Trophoblast cell (in vitro differentiated cells and primary cell): ENCODE measurements around the gene UVRAG.
A peak's percentile ranks its signal among the peaks of the same experiment; 100 is the strongest.

Source experiments
- DNase-seq, 2 donors: peaks; one replicate each; pipeline ENCODE4 v3.0.0-alpha.2; 2016
- H2AFZ ChIP-seq: 2 replicates; pipeline ENCODE4 v1.6.1; 2013; ENCODE audit warnings: low read length, moderate library complexity, mild to moderate bottlenecking; ENCODE audit not compliant: insufficient read depth, poor library complexity
- H2AK5ac ChIP-seq: 2 replicates; pipeline ENCODE4 v1.6.1; 2013; ENCODE audit warnings: mild to moderate bottlenecking, low read length
- H2BK120ac ChIP-seq: 2 replicates; pipeline ENCODE4 v1.6.1; 2013; ENCODE audit warnings: low read length, mild to moderate bottlenecking, moderate library complexity; ENCODE audit not compliant: insufficient read depth, poor library complexity
- H2BK12ac ChIP-seq: 2 replicates; pipeline ENCODE4 v1.6.1; 2013; ENCODE audit warnings: mild to moderate bottlenecking, low read length, moderate library complexity
- H2BK5ac ChIP-seq: 2 replicates; pipeline ENCODE4 v1.6.1; 2013; ENCODE audit warnings: low read length, low read depth, moderate library complexity, mild to moderate bottlenecking; ENCODE audit not compliant: poor library complexity
- H3K14ac ChIP-seq: 2 replicates; pipeline ENCODE4 v1.6.1; 2013; ENCODE audit warnings: mild to moderate bottlenecking, low read length
- H3K18ac ChIP-seq: 2 replicates; pipeline ENCODE4 v1.6.1; 2013; ENCODE audit warnings: mild to moderate bottlenecking, low read length
- H3K23ac ChIP-seq: 2 replicates; pipeline ENCODE4 v1.6.1; 2013; ENCODE audit warnings: low read length
- H3K27ac ChIP-seq: 2 replicates; pipeline ENCODE4 v1.5.1; 2013; ENCODE audit warnings: low read depth, mild to moderate bottlenecking, inconsistent platforms, low read length, moderate library complexity
- H3K27me3 ChIP-seq: 2 replicates; pipeline ENCODE4 v1.6.1; 2013; ENCODE audit warnings: inconsistent platforms, mild to moderate bottlenecking, low read length, moderate library complexity; ENCODE audit not compliant: insufficient read depth
- H3K36me3 ChIP-seq, 2 experiments: 1 replicate in 1 of 2; 2 replicates in 1 of 2; pipeline ENCODE4 v1.6.1; 2013; ENCODE audit warnings: low read length in 2 of 2, mild to moderate bottlenecking in 2 of 2, moderate library complexity in 1 of 2; ENCODE audit not compliant: insufficient read depth in 2 of 2, control insufficient read depth in 1 of 2
- H3K4ac ChIP-seq: 2 replicates; pipeline ENCODE4 v1.6.1; 2013; ENCODE audit warnings: low read depth, mild to moderate bottlenecking, low read length, moderate library complexity
- H3K4me1 ChIP-seq, 2 experiments: 1 replicate in 1 of 2; 2 replicates in 1 of 2; pipeline ENCODE4 v1.6.1; 2013; ENCODE audit warnings: low read length in 2 of 2, mild to moderate bottlenecking in 2 of 2, moderate library complexity in 1 of 2; ENCODE audit not compliant: insufficient read depth in 2 of 2, control insufficient read depth in 1 of 2
- H3K4me2 ChIP-seq: 2 replicates; pipeline ENCODE4 v1.6.1; 2013; ENCODE audit warnings: inconsistent platforms, mild to moderate bottlenecking, low read length, moderate library complexity
- H3K4me3 ChIP-seq: 2 replicates; pipeline ENCODE4 v1.5.1; 2013; ENCODE audit warnings: mild to moderate bottlenecking, low read depth, low read length, inconsistent platforms
- H3K79me1 ChIP-seq: one replicate; pipeline ENCODE4 v1.6.1; 2013; ENCODE audit warnings: low read length
- H3K79me2 ChIP-seq: 2 replicates; pipeline ENCODE4 v1.6.1; 2013; ENCODE audit warnings: low read length, mild to moderate bottlenecking; ENCODE audit not compliant: control insufficient read depth, insufficient read depth, poor library complexity
- H3K9ac ChIP-seq: 2 replicates; pipeline ENCODE4 v1.6.1; 2013; ENCODE audit warnings: mild to moderate bottlenecking, low read length
- H3K9me3 ChIP-seq: 2 replicates; pipeline ENCODE4 v1.6.1; 2013; ENCODE audit warnings: low read depth, mild to moderate bottlenecking, control low read depth, inconsistent platforms, low read length; ENCODE audit not compliant: insufficient read depth
- H4K12ac ChIP-seq: 2 replicates; pipeline ENCODE4 v1.6.1; 2013; ENCODE audit warnings: low read depth, mild to moderate bottlenecking, low read length, moderate library complexity
- H4K8ac ChIP-seq: 2 replicates; pipeline ENCODE4 v1.6.1; 2013; ENCODE audit warnings: low read depth, mild to moderate bottlenecking, low read length, moderate library complexity
- H4K91ac ChIP-seq: one replicate; pipeline ENCODE4 v1.6.1; 2013; ENCODE audit warnings: low read depth, mild to moderate bottlenecking, low read length, moderate library complexity
- WGBS: extraction: QIAGEN DNeasy Blood & Tissue Kit; methylation state at CpG from one replicate; pipeline ENCODE4 v1.1.7; 2013; ENCODE audit warnings: missing lambda C conversion rate; ENCODE audit not compliant: insufficient read length, insufficient coverage; ENCODE audit errors: extremely low coverage; 5-methylcytosine and 5-hydroxymethylcytosine counted together

Gene UVRAG

GRCh38 chr11:75795276-75796090 is 19.5 kb upstream of the UVRAG start:
- Histone ChIP-seq H3K14ac (no peak overlapping the region), H3K4ac (no peak overlapping the region), H3K9ac (no peak overlapping the region), H3K4me2 (no peak overlapping the region), H4K91ac (no peak overlapping the region), H4K12ac (no peak overlapping the region), H3K36me3 (no peaks in the 10 kb centered on the region), H3K27me3 (no peaks in the 10 kb centered on the region), H3K4me1 (peaks cover 6 to 8% of the 10 kb centered on the region in 2 experiments), H2BK12ac (no peak overlapping the region), H3K18ac (no peak overlapping the region), H4K8ac (no peak overlapping the region), H2AK5ac (no peak overlapping the region), H2BK5ac (no peak overlapping the region), H2BK120ac (no peak overlapping the region), H3K79me2 (no peaks in the 10 kb centered on the region), H3K79me1 (no peaks in the 10 kb centered on the region), H2AFZ (no peak overlapping the region), H3K27ac (no peak overlapping the region), H3K9me3 (no peaks in the 10 kb centered on the region), H3K4me3 (no peak overlapping the region), H3K23ac (no peak overlapping the region)
- no peak for DNase-seq
- no CpG with 5 or more reads among the region's 4 CpGs for WGBS

GRCh38 chr11:75796091-75796435 is 18.9 kb upstream of the UVRAG start:
- no peak overlapping the region for H2BK5ac ChIP-seq
- H3K27ac ChIP-seq: no peak overlapping the region
- no peak overlapping the region for H4K8ac ChIP-seq
- no CpG with 5 or more reads among the region's 2 CpGs for WGBS
- H3K9me3 ChIP-seq: no peaks in the 10 kb centered on the region
- no peaks in the 10 kb centered on the region for H3K79me1 ChIP-seq
- H2BK12ac ChIP-seq: no peak overlapping the region
- no peak overlapping the region for H2AK5ac ChIP-seq
- H2BK120ac ChIP-seq: no peak overlapping the region
- peaks cover 6 to 12% of the 10 kb centered on the region in 2 experiments for H3K4me1 ChIP-seq
- H3K23ac ChIP-seq: no peak overlapping the region
- no peak overlapping the region for H3K4me3 ChIP-seq
- no peak overlapping the region for H3K4ac ChIP-seq
- H3K14ac ChIP-seq: no peak overlapping the region
- H3K36me3 ChIP-seq: no peaks in the 10 kb centered on the region
- H4K12ac ChIP-seq: no peak overlapping the region
- no peaks in the 10 kb centered on the region for H3K79me2 ChIP-seq
- no peak overlapping the region for H4K91ac ChIP-seq
- H3K9ac ChIP-seq: no peak overlapping the region
- no peak overlapping the region for H2AFZ ChIP-seq
- no peak overlapping the region for H3K4me2 ChIP-seq
- no peak overlapping the region for H3K18ac ChIP-seq
- H3K27me3 ChIP-seq: no peaks in the 10 kb centered on the region
- DNase-seq: no peak

- no peak overlapping the region for H3K4me2 ChIP-seq
- no peaks in the 10 kb centered on the region for H3K79me1 ChIP-seq
- H3K27me3 ChIP-seq: no peaks in the 10 kb centered on the region
- H3K9me3 ChIP-seq: no peaks in the 10 kb centered on the region
- DNase-seq: no peak
- no peak overlapping the region for H3K4me3 ChIP-seq
- no peak overlapping the region for H2AFZ ChIP-seq
- H3K18ac ChIP-seq: no peak overlapping the region
- no peak overlapping the region for H3K4ac ChIP-seq
- no peak overlapping the region for H2BK120ac ChIP-seq
- peaks cover 6 to 12% of the 10 kb centered on the region in 2 experiments for H3K4me1 ChIP-seq
- H3K27ac ChIP-seq: no peak overlapping the region
- H4K91ac ChIP-seq: no peak overlapping the region
- no peak overlapping the region for H4K8ac ChIP-seq
- no peak overlapping the region for H2AK5ac ChIP-seq
- H2BK5ac ChIP-seq: no peak overlapping the region
- no peaks in the 10 kb centered on the region for H3K36me3 ChIP-seq
- no peak overlapping the region for H3K14ac ChIP-seq
- no peak overlapping the region for H2BK12ac ChIP-seq
- no peak overlapping the region for H3K23ac ChIP-seq
- H3K9ac ChIP-seq: no peak overlapping the region
- no peaks in the 10 kb centered on the region for H3K79me2 ChIP-seq
- WGBS: no CpG with 5 or more reads among the region's 8 CpGs
- no peak overlapping the region for H4K12ac ChIP-seq
These were observed 17.9 kb upstream of the UVRAG start for GRCh38 chr11:75797116-75797515.

GRCh38 chr11:75797792-75798191 is 17.2 kb upstream of the UVRAG start:
- Histone ChIP-seq H3K79me2 (no peaks in the 10 kb centered on the region), H3K23ac (no peak overlapping the region), H3K4me2 (no peak overlapping the region), H3K4ac (no peak overlapping the region), H2BK12ac (no peak overlapping the region), H2AFZ (no peak overlapping the region), H4K12ac (no peak overlapping the region), H2BK5ac (no peak overlapping the region), H3K27me3 (no peaks in the 10 kb centered on the region), H3K4me1 (peaks cover 6 to 12% of the 10 kb centered on the region in 2 experiments), H3K14ac (no peak overlapping the region), H2BK120ac (no peak overlapping the region), H3K79me1 (no peaks in the 10 kb centered on the region), H2AK5ac (no peak overlapping the region), H4K8ac (no peak overlapping the region), H3K9me3 (no peaks in the 10 kb centered on the region), H3K9ac (no peak overlapping the region), H4K91ac (no peak overlapping the region), H3K27ac (no peak overlapping the region), H3K18ac (no peak overlapping the region), H3K4me3 (peak overlapping the region; percentile 7), H3K36me3 (no peaks in the 10 kb centered on the region)
- no CpG with 5 or more reads among the region's 1 CpG for WGBS
- no peak for DNase-seq
